H1 (cell line): Measurements from ENCODE around the gene ADAMTS16. TPM values are rescaled to one million over a fixed set of nuclear protein-coding genes. Genes with fewer than 3 reads are reported as not detected.

ENCODE experiments used
- CTCF ChIA-PET: fragments of 300-600 bp; sonication (Branson Sonifier 250); formaldehyde crosslinking; loops from one replicate; lab custom pipeline; 2021; ENCODE audit not compliant: partially characterized antibody; lab: Charles Lee
- POLR2A ChIA-PET: fragments of 300-600 bp; sonication (Branson Sonifier 250); formaldehyde crosslinking; loops from one replicate; lab custom pipeline; 2021; ENCODE audit warnings: inconsistent platforms; ENCODE audit not compliant: partially characterized antibody; lab: Charles Lee
- DNase-seq, 2 experiments: peaks; one replicate each; pipeline versions ENCODE4 v3.0.0 to v3.0.0-alpha.2; 2010 to 2022; ENCODE audit warnings: low spot score in 2 of 2, low read depth in 1 of 2, mixed read lengths in 1 of 2
- FAIRE-seq: peaks from 2 replicates; lab custom pipeline; 2011; peaks lifted over from hg19 to GRCh38; lab: Jason Lieb, UNC
- H2AFZ ChIP-seq: 2 replicates; pipeline ENCODE4 v1.8.1; 2012; ENCODE audit warnings: low read length, inconsistent platforms
- H2AK5ac ChIP-seq: 2 replicates; pipeline ENCODE4 v1.6.1; 2013; ENCODE audit warnings: low read depth, low read length
- H2BK120ac ChIP-seq: replicated peaks from 2 replicates; pipeline ENCODE3; 2013; ENCODE audit warnings: low read depth, low read length, inconsistent platforms
- H2BK12ac ChIP-seq: 2 replicates; pipeline ENCODE4 v1.6.1; 2013; ENCODE audit warnings: low read depth, low read length
- H2BK15ac ChIP-seq: 2 replicates; pipeline ENCODE4 v1.6.1; 2013; ENCODE audit warnings: low read length
- H2BK20ac ChIP-seq: 2 replicates; pipeline ENCODE4 v1.6.1; 2013; ENCODE audit warnings: low read length
- H2BK5ac ChIP-seq: 2 replicates; pipeline ENCODE4 v1.6.1; 2013; ENCODE audit warnings: low read depth, low read length
- H3K14ac ChIP-seq: 2 replicates; pipeline ENCODE4 v1.6.1; 2013; ENCODE audit warnings: inconsistent platforms; ENCODE audit not compliant: insufficient read length
- H3K18ac ChIP-seq: 2 replicates; pipeline ENCODE4 v1.6.1; 2013; ENCODE audit warnings: low read length; ENCODE audit errors: extremely low read depth
- H3K23ac ChIP-seq: 2 replicates; pipeline ENCODE4 v1.6.1; 2013; ENCODE audit warnings: inconsistent platforms; ENCODE audit not compliant: insufficient read length
- H3K23me2 ChIP-seq: 2 replicates; pipeline ENCODE4 v1.6.1; 2013; ENCODE audit warnings: low read depth, low read length
- H3K27ac ChIP-seq: 2 replicates; pipeline ENCODE4 v1.6.1; 2011; ENCODE audit warnings: low read depth, low read length, inconsistent platforms
- H3K27me3 ChIP-seq, 4 experiments: replicated peaks in 1 of 4; 1 replicate in 1 of 4; 2 replicates in 3 of 4; pipeline versions ENCODE4 v1.6.1 to v1.8.1; 2011 to 2013; ENCODE audit warnings: low read length in 3 of 4, mild to moderate bottlenecking in 3 of 4, inconsistent platforms in 2 of 4, mixed read lengths in 2 of 4, moderate library complexity in 1 of 4; ENCODE audit not compliant: control insufficient read depth in 3 of 4, insufficient read depth in 3 of 4; ENCODE audit errors: extremely low read depth in 1 of 4
- H3K36me3 ChIP-seq, 4 experiments: 2 replicates each; pipeline versions ENCODE4 v1.6.1 to v1.8.1; 2011 to 2013; ENCODE audit warnings: mild to moderate bottlenecking in 4 of 4, low read length in 3 of 4, moderate library complexity in 2 of 4, control low read depth in 1 of 4, inconsistent platforms in 1 of 4; ENCODE audit not compliant: insufficient read depth in 4 of 4, control insufficient read depth in 2 of 4
- H3K4ac ChIP-seq: replicated peaks from 2 replicates; pipeline ENCODE3; 2013; ENCODE audit warnings: low read length, low read depth, mixed read lengths, inconsistent platforms; ENCODE audit not compliant: insufficient read length
- H3K4me1 ChIP-seq, 4 experiments: replicated peaks in 1 of 4; 1 replicate in 1 of 4; 2 replicates in 3 of 4; pipeline versions ENCODE4 v1.6.1 to v1.8.1; 2011 to 2013; ENCODE audit warnings: low read length in 3 of 4, inconsistent platforms in 2 of 4, mixed read lengths in 1 of 4; ENCODE audit not compliant: insufficient read depth in 4 of 4, control insufficient read depth in 3 of 4
- H3K4me2 ChIP-seq, 2 experiments: 2 replicates each; pipeline versions ENCODE4 v1.6.1 to v1.8.1; 2011 to 2013; ENCODE audit warnings: low read depth in 2 of 2, low read length in 2 of 2, control low read depth in 1 of 2, inconsistent platforms in 1 of 2, mild to moderate bottlenecking in 1 of 2; ENCODE audit not compliant: insufficient read depth in 1 of 2
- H3K4me3 ChIP-seq, 4 experiments: fragments of 200-600, 300-600 bp in 1 of 4; sonication (generic), shearing (Covaris generic), sonication (Bioruptor Twin) in 1 of 4; 2 replicates each; pipeline versions ENCODE4 v1.5.1 to v1.8.1; 2011 to 2016; ENCODE audit warnings: low read length in 4 of 4, low read depth in 3 of 4, control low read depth in 2 of 4, inconsistent platforms in 2 of 4, mild to moderate bottlenecking in 2 of 4, mixed read lengths in 1 of 4, moderate library complexity in 1 of 4; ENCODE audit not compliant: insufficient read depth in 2 of 4; ENCODE audit errors: extremely low read depth in 1 of 4
- H3K56ac ChIP-seq: replicated peaks from 2 replicates; pipeline ENCODE3; 2013; ENCODE audit warnings: low read depth, mild to moderate bottlenecking, mixed read lengths, low read length, inconsistent platforms; ENCODE audit not compliant: insufficient read length
- H3K79me1 ChIP-seq: 2 replicates; pipeline ENCODE4 v1.6.1; 2013; ENCODE audit warnings: low read depth, low read length, control low read depth
- H3K79me2 ChIP-seq, 2 experiments: 2 replicates each; pipeline versions ENCODE4 v1.6.1 to v1.8.1; 2012 to 2013; ENCODE audit warnings: low read length in 2 of 2, mild to moderate bottlenecking in 2 of 2, inconsistent platforms in 1 of 2; ENCODE audit not compliant: insufficient read depth in 2 of 2, control insufficient read depth in 1 of 2
- H3K9ac ChIP-seq, 4 experiments: replicated peaks in 1 of 4; 1 replicate in 1 of 4; 2 replicates in 3 of 4; pipeline versions ENCODE4 v1.6.1 to v1.8.1; 2011 to 2013; ENCODE audit warnings: low read depth in 3 of 4, low read length in 3 of 4, control low read depth in 2 of 4, mild to moderate bottlenecking in 2 of 4, moderate library complexity in 2 of 4, inconsistent platforms in 1 of 4; ENCODE audit errors: extremely low read depth in 1 of 4
- H3K9me3 ChIP-seq, 2 experiments: 2 replicates each; pipeline versions ENCODE4 v1.6.1 to v1.8.1; 2012 to 2013; ENCODE audit warnings: mild to moderate bottlenecking in 2 of 2, moderate library complexity in 2 of 2, control low read depth in 1 of 2, inconsistent platforms in 1 of 2, low read depth in 1 of 2, low read length in 1 of 2, mixed read lengths in 1 of 2; ENCODE audit not compliant: insufficient read depth in 2 of 2
- H4K20me1 ChIP-seq, 2 experiments: replicated peaks in 1 of 2; 2 replicates each; pipeline versions ENCODE3 to v1.8.1; 2011 to 2013; ENCODE audit warnings: inconsistent platforms in 2 of 2, low read length in 2 of 2, mild to moderate bottlenecking in 1 of 2; ENCODE audit not compliant: insufficient read depth in 2 of 2, control insufficient read depth in 1 of 2
- H4K5ac ChIP-seq: 2 replicates; pipeline ENCODE4 v1.6.1; 2013; ENCODE audit warnings: low read length, low read depth, mixed read lengths, inconsistent platforms; ENCODE audit not compliant: insufficient read length
- H4K8ac ChIP-seq: 2 replicates; pipeline ENCODE4 v1.8.0; 2013; ENCODE audit warnings: mild to moderate bottlenecking, moderate library complexity, low read length, inconsistent platforms; ENCODE audit not compliant: insufficient read depth; ENCODE audit errors: extremely low read depth
- H4K91ac ChIP-seq: replicated peaks from 2 replicates; pipeline ENCODE3; 2013; ENCODE audit warnings: low read length, mixed read lengths, inconsistent platforms; ENCODE audit not compliant: insufficient read length
- ASH2L ChIP-seq: fragments of 200-600, 300-600 bp; sonication (generic); IDR thresholded peaks from one replicate; pipeline ENCODE4 v1.7.1; 2017; ENCODE audit warnings: low read length
- BRCA1 ChIP-seq: IDR thresholded peaks from 2 replicates; pipeline ENCODE4 v1.6.1; 2012; ENCODE audit warnings: low read depth, low read length, improper control_type of control experiment
- CHD1 ChIP-seq: IDR thresholded peaks from 2 replicates; pipeline ENCODE4 v1.6.1; 2012; ENCODE audit warnings: low read depth, low read length, improper control_type of control experiment
- EZH2 ChIP-seq: fragments of 200-600 bp; sonication (generic); IDR thresholded peaks from 2 replicates; pipeline ENCODE4 v1.7.1; 2012; ENCODE audit warnings: low read depth, mild to moderate bottlenecking, moderate library complexity, low read length, inconsistent platforms; ENCODE audit not compliant: severe bottlenecking
- NRF1 ChIP-seq: IDR thresholded peaks from 2 replicates; pipeline ENCODE4 v1.6.1; 2011; ENCODE audit warnings: mild to moderate bottlenecking, low read depth, low read length, improper control_type of control experiment
- SIRT6 ChIP-seq: IDR thresholded peaks from one replicate; pipeline ENCODE4 v1.7.1; 2012; ENCODE audit warnings: low read length, inconsistent platforms
- SP1 ChIP-seq: IDR thresholded peaks from 2 replicates; pipeline ENCODE4 v1.6.1; 2011; ENCODE audit warnings: low read depth, low read length
- TBP ChIP-seq: IDR thresholded peaks from 2 replicates; pipeline ENCODE4 v1.6.1; 2011; ENCODE audit warnings: low read depth, low read length, improper control_type of control experiment
- WGBS, 2 experiments: shearing (Covaris generic) in 1 of 2; methylation state at CpG; one replicate each; pipeline versions ENCODE4 v1.1.6 to v1.1.7; 2013 to 2015; ENCODE audit warnings: low lambda C conversion rate in 2 of 2, mixed read lengths in 2 of 2, inconsistent platforms in 1 of 2, low coverage in 1 of 2, missing lambda C conversion rate in 1 of 2; ENCODE audit not compliant: insufficient replicate concordance in 2 of 2, insufficient coverage in 1 of 2, insufficient read length in 1 of 2; ENCODE audit errors: extremely low coverage in 1 of 2, missing lambda C conversion rate in 1 of 2; 5-methylcytosine and 5-hydroxymethylcytosine counted together
- polyA plus RNA-seq, 7 experiments: library from polyadenylated mRNA; depleted of rRNA in 3 of 7; stranded (reverse) in 5 of 7; unstranded in 2 of 7; fragments of >200 nt in 5 of 7; fragments of 200-250 nt in 2 of 7; gene quantifications; 1 replicate in 5 of 7; 2 replicates in 1 of 7; 4 replicates in 1 of 7; pipeline versions ENCODE4 v1.2.1 to v1.2.3, GENCODE V29; 2011 to 2013; ENCODE audit warnings: missing spikeins in 2 of 7, mixed read lengths in 2 of 7
- total RNA-seq: library from RNA; stranded (reverse); fragmentation: NEBNext Ultra II Directional; extraction: Animal tissue kit (Norgen Biotek cat#: 25700); gene quantifications from 2 replicates; pipeline ENCODE4 v1.2.1, GENCODE V29; 2021
- TF ChIP-seq, protein P1 (sequence below): IDR thresholded peaks from 2 replicates; pipeline ENCODE4 v1.6.1; 2011; ENCODE audit warnings: low read length, improper control_type of control experiment

Gene ADAMTS16
- total and polyA plus RNA-seq, 2 of the 8 experiments (the other 6 are each of a cell fraction or from before 2014, with no cell fraction given) = 3.7 to 16.0 TPM

DNA sequence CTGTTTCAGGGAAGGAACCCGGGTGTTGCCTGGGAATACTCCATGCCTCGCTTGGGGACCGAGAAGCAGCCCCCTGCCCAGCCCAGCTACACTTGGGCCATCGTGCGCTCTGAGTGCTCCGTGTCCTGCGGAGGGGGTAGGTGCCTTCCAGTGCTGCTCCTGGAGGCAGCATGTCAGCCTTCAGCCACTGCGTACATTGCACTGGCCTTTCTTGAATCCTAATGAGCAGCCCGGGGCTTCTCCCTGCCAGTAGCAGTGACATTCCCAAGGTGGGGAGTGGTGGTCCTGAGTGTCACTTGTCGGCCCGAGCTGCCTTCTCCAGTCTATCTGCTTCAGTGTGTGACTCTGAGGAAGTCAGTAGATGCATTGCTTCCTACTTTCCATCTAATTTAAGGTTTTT is 101.9 kb downstream of the ADAMTS16 start:
- TF ChIP-seq ASH2L (no peak), TBP (no peak), SIRT6 (no peak), NRF1 (no peak), SP1 (no peak), EZH2 (no peak), BRCA1 (no peak), CHD1 (no peak)
- TF ChIP-seq, protein P1, sequence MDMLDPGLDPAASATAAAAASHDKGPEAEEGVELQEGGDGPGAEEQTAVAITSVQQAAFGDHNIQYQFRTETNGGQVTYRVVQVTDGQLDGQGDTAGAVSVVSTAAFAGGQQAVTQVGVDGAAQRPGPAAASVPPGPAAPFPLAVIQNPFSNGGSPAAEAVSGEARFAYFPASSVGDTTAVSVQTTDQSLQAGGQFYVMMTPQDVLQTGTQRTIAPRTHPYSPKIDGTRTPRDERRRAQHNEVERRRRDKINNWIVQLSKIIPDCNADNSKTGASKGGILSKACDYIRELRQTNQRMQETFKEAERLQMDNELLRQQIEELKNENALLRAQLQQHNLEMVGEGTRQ = no peak
- H3K4me1 ChIP-seq = no peaks in the 10 kb centered on the region
- H2BK20ac ChIP-seq = no peak overlapping the region
- CTCF ChIA-PET = interaction anchor here (1.3 kb wide), 1 partner anchor 363 kb away, joined by 5 read pairs; no protein-coding TSS in a partner anchor
- H3K9me3 ChIP-seq = no peaks in the 10 kb centered on the region
- no peak overlapping the region for H3K4ac ChIP-seq
- DNase-seq (no peak), FAIRE-seq (no peak)
- H4K20me1 ChIP-seq = no peaks in the 10 kb centered on the region
- no peak overlapping the region for H4K5ac ChIP-seq
- no peak overlapping the region for H2BK120ac ChIP-seq
- no peak overlapping the region for H3K4me3 ChIP-seq
- POLR2A ChIA-PET = no interaction called here
- no peak overlapping the region for H3K14ac ChIP-seq
- H3K4me2 ChIP-seq = no peak overlapping the region
- H2BK5ac ChIP-seq = no peak overlapping the region
- H3K27me3 ChIP-seq = no peaks in the 10 kb centered on the region
- no peak overlapping the region; the same call in 1 of the 2 replicates for H3K27ac ChIP-seq
- H3K9ac ChIP-seq = no peak overlapping the region
- H2AK5ac ChIP-seq = no peak overlapping the region
- no peaks in the 10 kb centered on the region; a peak in 1 of 8 replicates for H3K36me3 ChIP-seq
- 88% methylated on average over 11 of the region's 11 CpGs; no CpG with 5 or more reads in 1 of the 2 experiments for WGBS, 2 experiments
- no peak overlapping the region for H2AFZ ChIP-seq
- H3K79me1 ChIP-seq = no peaks in the 10 kb centered on the region
- H3K23me2 ChIP-seq = no peaks in the 10 kb centered on the region
- no peak overlapping the region for H3K23ac ChIP-seq
- H4K8ac ChIP-seq = no peak overlapping the region
- no peak overlapping the region for H4K91ac ChIP-seq
- H2BK15ac ChIP-seq = no peak overlapping the region
- H3K56ac ChIP-seq = no peak overlapping the region
- no peak overlapping the region for H2BK12ac ChIP-seq
- no peak overlapping the region for H3K18ac ChIP-seq
- H3K79me2 ChIP-seq = no peaks in the 10 kb centered on the region
